Thyroid gland (tissue), 4 donors: ENCODE measurements around the gene ARHGEF4.

Source experiments
- CTCF ChIP-seq, 6 experiments: fragments of 200-600 bp in 3 of 6; fragments of 450-650 bp in 3 of 6; sonication (generic) in 3 of 6; IDR thresholded peaks; one replicate each; pipeline ENCODE4 v1.5.1; 2016 to 2019; ENCODE audit warnings: antibody characterized with exemption in 6 of 6, mild to moderate bottlenecking in 2 of 6, inconsistent platforms in 1 of 6, moderate library complexity in 1 of 6
- POLR2A ChIP-seq, 2 donors: fragments of 450-650 bp; IDR thresholded peaks; one replicate each; pipeline ENCODE4 v1.6.1; 2017; ENCODE audit warnings: antibody characterized with exemption in 2 of 2, mild to moderate bottlenecking in 2 of 2, moderate library complexity in 1 of 2

DNA sequence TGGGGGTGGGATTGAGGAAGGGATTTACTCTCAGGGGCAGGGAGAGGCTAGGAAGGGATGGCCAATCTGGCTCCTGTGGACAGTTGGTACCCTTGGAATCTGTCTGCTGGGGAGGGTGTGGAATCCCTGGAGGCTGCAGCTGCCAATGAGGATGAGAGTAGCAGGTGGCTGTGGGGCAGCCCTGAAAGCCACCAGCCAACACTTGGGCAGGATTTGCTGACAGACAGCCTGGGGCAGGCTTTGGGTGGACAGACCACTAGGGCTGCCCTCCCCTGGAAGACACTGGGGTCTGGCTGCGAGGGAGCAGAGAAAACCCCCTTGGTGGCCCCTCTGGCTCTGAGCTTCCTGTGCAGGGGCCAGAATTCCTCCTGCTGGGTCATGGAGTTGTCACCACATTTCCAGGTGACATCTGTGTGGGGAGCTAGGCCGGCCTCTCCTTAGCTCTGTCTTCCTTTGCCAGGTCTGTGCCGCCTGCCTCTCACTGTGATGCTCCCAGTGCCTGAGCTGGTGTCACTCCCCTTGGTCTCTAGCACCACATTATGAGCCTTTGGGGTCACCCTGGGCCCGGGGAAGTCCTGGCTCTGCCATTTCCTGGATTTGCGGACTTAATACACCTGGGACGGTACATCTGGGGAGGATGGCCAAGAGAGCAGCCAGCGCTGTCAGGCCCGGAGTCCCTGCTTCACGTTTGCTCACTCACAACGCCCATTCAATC, 13.4 kb upstream of the ARHGEF4 start:
- TF ChIP-seq POLR2A (IDR thresholded peaks at IDR 0.05) (no peak), CTCF (IDR thresholded peaks at IDR 0.05) (no peak)
